ENCODE measurements around the gene C16orf96.

The C16orf96 gene

DNA sequence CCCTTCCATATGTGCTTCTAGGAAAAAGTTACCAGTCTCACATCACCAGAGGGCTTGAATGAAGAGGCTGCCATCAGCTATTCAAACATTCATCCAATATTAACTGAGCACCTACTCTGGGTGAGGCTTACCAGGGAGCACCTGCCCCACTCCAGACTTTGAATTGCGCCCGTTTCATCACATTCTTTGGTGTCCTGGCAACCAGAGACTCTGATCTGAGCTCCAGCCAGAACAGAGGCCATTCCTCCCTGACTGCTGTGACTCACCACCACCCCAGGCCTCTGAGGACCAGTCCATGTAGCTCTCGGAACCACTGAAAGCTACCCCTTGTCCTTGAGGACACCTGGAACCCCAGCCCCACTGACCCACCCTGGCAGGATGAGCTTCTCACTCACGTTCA, at the start of gene C16orf96:
Gene C16orf96 (plus strand): TSS at position 229 of the 400 bp plus-strand sequence. CDS start 150 bp downstream, at position 379.
- no peak for DNase-seq

DNA sequence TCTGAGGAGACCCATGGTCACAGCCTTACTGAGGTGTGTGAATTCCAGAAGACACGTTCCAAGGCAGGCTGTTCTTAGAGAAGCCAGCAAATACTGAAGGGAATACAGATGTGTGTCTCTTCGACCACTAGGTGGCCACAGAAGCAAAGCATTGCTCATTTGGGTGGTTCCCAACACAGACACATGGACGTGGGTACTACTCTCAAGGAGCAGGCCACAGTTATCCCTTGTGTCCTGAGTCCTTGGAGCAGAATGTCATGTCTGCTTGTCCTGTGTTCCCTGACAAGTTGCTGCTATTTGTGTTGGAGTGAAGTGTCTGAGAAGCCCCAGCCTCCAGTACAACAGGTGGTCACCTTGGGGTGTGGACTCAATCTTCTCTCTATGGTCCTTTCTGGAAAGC, 49.7 kb upstream of the C16orf96 start:
- peak; percentile 71 for DNase-seq

DNA sequence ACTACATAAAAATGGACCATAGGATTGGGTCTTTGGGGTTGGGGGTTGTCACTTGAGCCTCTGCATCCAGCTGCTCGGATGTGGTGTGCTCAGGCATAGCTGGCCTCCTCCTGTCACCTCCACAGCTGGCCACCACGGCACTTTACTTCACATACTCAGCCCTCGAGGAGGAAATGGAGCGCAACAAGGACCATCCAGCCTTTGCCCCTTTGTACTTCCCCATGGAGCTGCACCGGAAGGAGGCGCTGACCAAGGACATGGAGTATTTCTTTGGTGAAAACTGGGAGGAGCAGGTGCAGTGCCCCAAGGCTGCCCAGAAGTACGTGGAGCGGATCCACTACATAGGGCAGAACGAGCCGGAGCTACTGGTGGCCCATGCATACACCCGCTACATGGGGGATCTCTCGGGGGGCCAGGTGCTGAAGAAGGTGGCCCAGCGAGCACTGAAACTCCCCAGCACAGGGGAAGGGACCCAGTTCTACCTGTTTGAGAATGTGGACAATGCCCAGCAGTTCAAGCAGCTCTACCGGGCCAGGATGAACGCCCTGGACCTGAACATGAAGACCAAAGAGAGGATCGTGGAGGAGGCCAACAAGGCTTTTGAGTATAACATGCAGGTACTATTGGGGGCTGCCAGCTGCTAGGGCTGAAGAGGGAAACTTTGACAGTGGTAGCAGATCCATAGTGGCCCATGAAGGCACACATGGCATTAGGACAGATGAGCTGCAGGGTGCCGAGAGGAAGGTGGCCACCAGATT, 48.4 kb upstream of the C16orf96 start:
- DNase-seq: no peak

DNA sequence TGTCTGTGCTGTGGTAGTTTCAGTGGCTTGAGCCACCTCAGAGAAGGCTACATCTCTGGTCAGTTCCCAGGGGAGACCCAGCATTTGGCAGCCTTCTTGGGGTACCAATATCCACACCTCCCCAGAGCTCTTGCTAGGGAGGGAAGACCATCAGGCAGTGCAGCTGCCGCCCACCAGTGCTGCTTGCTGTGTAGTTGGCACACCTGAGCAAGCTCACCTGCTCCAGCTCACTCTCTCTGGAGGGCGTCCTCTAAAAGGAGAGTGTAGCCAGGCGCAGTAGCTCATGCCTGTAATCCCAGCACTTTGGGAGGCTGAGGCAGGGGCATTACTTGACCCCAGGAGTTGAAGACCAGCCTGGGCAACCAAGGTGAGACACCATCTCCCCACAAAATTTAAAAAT, 47.3 kb upstream of the C16orf96 start:
- DNase-seq: no peak

DNA sequence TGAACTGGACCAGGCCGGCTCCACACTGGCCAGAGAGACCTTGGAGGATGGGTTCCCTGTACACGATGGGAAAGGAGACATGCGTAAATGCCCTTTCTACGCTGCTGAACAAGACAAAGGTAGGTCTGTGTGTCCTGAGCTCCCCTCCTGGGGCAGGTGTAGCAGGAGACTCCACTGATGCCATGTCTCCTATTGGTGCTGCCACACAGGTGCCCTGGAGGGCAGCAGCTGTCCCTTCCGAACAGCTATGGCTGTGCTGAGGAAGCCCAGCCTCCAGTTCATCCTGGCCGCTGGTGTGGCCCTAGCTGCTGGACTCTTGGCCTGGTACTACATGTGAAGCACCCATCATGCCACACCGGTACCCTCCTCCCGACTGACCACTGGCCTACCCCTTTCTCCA, 46.7 kb upstream of the C16orf96 start:
- no peak for DNase-seq

DNA sequence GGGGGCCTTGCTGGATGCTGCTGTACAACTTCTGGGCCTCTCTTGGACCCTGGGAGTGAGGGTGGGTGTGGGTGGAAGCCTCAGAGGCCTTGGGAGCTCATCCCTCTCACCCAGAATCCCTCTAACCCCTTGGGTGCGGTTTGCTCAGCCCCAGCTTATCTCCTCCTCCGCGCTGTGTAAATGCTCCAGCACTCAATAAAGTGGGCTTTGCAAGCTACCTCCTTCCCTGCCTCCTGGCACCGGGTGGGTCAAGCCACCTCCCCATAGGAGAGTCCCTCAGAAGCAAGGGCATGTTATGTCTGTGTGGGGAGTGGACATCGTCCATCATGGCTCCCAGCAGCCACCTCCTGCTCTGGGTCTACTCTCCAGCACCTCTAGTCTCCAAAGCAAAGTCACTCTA, 46.0 kb upstream of the C16orf96 start:
- DNase-seq: no peak

DNA sequence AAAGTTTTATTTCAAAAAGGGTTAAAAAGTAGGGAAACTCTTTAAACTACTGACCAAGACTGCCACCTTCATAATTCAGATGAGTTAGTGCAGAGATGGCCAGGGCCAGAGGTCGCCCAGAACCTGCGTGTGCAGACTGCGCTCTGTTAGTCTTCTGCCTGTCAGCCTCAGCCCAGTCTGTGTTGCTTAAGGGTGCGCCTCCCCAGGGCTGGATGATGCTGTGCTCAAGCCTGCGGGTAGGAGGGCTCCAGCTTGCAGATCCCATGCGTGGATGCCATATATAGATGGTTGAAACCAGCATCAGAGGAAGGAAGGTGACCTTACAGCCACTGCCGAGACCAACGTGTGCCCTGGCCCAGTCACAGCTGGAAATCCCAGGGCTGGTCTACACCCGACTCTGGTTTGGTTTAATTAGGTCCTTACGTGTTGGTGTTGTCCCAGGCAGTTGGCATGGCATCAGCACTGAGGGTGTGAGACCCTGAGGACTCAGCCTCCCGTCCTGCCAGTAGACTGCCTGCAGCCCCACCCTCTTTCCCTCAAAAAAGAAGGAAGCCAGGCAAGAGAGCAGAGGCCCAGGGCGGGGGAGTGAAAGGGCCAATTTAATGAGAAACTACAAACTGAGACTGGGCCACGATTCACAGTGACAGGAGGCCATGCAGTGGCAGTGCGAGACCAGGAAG, 45.3 kb upstream of the C16orf96 start:
- no peak for DNase-seq

DNA sequence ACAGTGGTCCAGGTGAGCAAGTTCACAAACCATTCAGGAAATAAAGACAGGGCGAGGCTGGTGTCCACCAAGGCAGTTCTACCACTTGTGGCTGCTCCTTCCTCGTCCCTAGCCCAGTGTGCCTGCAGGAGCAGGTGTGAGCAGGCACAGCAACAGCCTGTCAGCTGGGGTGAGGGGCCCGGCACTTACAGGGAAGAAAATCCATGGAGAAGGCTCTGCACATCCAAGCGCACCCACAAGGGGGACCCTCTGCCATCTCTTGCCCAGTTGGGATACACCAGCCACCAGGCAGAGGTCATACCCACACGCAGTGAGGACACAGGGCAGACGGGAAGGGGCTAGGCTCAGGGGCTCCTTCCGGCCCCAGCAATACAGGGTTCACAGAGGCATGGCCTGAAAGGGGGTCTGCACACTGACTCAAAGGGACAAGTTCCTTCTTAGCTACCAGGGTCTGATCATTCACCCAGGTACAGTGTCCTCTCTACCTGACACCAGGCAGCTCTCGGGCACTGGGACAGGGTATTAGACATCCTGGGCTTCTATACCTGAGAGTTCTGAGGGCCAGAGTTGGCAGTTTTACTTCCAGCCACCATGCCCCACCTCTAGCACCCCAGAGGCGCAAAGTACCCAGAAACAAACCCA, 44.6 kb upstream of the C16orf96 start:
- peak; percentile 62 for DNase-seq

DNA sequence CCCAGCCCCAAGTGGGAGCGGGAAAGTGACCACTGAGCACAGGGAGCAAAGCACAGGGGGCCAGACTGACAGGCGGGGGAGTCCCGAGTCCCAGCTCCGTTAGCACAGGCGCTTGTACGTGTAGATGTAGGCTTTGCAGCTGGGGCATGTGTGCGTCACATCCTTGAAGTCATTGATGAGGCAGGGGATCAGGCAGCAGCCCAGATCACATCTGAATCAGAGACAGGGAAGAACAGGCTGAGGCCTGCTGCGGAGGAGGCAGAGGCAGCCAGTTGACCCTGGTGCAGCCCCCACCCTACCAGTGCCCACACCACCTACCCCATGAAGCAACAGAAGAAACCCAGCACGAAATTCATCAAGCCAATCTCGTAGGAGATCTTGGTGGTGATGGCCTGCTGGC, 43.7 kb upstream of the C16orf96 start:
- DNase-seq: no peak

DNA sequence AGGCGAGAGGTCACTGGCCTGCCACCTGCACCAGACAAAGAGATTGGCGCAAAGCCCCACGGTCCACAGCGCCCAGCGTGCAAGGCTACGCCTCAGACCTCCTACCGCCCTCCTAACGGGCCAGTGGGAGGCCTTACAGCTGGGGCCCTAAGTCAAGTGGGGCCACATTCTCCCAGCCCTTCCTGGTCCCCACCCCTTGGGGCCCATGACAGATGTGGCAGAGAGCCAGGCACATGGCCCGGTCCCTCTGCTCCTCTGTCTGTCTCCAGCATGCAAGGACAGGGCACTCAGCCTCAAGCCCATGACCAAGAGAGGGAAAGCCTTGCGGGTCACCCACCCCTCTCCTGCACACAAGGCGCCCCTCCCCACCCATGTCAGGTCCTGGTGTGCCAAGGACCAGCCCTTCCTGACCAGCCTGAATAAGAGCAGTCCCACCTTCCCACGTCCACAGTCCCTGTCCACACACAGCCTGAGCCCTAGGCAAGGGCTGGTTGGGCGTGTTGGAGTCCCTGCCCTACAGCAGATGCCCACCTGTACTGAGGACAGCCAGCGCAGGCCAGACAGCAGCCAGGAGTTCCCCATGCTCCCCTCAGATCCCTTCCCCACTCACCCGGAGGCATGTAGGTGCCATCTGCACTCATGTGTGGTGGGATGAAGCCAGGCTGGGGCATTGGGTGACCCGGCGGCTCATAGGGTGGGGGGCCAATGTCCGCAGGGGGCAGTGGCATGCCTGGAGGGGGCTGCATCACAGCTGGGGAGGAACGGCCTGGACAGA, 42.9 kb upstream of the C16orf96 start:
- DNase-seq: no peak

DNA sequence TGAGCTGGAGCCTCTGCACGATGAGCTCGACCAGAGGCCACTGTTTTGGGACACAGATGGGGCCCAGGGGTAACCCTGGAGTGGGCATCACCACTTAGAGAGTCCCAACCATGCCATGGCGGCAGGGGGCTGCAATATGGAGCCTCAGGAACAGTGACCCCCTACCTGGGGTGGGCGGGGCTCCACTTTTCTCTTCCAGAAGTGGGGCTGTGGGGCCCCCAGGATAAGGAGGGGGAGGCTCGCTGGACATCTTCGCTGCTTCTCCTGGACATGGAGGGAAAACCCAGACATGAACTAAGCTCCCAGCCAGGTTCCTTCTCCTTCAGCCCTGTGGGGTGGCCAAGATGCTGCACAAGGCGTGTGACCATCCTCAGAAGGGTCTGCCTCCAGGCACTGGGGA, 42.3 kb upstream of the C16orf96 start:
- DNase-seq: no peak

DNA sequence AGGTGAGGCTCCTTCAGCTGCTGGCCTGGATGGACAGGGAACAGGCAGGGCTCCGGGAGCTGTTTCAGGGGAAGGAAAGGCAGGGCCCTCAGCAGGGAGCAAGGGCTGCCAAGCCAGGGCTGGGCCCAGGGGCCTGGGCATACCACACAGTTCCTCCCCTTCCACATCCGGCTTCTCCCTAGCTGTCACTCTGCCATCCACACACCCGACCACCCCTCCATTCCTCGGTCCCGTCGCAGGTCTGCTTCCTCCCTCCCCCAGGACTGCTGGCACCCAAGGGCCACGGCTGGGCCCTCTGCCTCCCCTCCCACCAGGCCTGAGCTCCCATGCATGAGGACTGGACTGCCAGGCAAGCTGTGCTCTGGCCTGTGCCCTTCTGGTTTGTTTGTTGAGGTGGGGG, 41.5 kb upstream of the C16orf96 start:
- no peak for DNase-seq

DNA sequence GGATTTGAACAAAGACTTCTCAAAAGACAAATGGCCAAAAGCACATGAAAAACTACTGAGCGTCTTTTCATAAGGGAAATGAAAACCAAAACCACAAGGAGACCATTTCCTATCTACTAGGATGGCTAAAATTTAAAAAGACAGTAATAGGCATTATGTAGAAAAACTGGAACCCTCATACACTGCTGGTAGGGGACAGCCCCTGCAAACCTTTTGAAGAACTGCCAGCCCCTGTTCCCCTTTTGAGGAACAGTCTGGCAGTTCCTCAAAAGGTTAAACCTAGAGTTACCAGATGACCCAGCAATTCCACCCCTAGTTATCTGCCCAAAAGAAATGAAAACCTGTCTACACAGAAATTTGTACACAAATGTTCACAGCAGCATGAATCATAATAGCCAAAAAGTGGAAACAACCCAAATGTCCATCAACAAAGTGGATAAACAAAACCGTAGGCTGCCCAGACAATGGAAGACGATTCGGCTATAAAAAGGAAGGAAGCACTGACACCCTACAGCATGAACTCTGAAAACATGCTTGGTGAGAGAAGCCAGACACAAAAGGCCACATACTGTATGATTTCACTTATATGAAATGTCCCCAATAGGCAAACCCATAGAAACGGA, 40.4 kb upstream of the C16orf96 start:
- no peak for DNase-seq

DNA sequence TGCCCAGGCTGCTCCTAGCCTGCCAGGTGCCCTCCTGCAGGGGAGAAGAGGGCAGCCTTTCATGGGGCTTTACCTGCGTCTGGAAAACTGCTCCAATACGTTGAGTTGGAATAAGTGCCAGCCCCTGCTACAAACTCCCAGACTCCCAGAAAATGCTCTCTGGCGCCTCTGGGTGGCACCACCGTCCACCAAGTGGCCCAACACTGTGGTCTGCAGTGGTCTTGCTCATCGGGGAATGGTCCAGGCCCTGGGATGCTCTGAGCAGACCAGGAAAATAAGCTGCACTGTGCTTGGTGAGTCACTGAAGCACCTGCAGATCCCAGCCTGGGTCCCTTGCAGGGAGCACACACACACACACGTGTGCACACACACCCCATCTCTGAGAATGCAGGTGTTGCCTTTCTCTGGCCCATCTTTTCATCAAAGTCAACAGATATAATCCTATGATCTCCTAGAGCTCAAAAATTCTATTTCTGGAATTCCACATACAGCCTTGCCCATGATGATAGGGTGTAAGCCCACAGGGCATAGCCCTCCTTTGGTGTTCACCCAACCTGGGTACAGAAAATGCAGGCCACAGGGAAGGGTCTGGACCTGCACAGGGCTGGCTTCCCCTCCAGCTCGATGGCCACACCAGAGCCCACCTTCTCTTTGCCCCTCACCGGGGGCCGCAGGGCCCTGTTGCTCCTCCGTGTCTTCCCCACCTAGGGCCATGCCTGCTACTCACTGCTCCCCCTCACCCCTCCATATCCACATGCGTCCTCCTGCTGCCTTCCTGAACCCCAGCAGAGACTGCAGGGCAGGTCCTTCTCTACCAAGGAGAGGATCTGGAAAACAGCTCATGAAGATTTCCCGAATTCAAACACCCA, 38.1 kb upstream of the C16orf96 start:
- DNase-seq: no peak

DNA sequence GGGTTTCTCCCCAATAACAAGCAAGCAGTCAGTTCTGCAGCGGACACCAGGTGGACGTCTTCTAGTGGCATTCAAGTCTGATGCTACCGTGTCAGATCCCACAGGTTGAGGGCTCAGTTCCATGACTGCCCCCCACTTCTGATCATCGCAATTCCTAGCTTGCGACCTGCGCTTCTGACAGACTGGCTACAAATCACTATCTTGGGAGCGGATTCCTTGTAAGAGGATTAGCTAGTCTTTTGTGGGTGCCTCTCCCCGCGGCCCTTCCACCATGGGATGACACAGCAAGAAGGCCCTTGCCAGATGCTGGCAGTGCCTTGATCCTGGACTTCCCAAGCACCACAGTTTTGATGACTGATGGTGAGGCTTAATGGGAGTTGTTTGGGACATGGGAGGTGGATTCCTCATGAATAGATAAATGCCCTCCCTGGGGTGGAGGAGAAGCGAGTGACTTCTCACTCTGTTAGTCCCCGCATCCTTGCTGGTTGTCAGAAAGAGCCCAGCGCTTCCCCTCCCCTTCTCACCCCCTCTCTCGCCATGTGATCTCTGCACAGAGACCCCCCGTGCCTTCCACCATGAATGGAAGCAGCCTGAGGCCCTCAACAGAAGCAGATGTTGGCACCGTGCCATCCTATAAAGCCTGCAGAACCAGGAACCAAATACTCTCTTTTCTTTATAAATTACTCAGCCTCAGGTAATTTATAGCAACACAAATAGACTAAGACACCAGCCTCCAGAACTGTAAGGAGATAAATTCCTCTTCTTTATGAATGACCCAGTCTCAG, 36.7 kb upstream of the C16orf96 start:
- no peak for DNase-seq

DNA sequence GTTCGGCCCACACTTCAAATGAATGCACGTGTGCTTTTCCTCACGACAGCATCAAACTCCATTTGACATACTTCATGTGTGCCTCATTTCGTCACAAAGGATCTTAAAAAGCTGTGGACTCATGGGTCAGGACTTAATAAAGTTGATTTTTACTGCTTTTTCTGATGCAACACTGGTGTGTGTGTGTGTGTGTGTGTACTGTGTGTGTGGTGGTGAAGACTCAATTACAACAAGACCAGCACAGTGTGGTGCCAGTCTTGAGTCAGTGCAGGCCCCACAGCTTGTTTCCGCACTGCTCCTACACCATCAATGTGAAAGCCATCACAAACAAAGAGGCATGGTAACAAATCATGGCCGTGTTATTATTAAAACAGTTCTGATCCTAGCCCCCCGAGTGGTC, 35.2 kb upstream of the C16orf96 start:
- DNase-seq: no peak

DNA sequence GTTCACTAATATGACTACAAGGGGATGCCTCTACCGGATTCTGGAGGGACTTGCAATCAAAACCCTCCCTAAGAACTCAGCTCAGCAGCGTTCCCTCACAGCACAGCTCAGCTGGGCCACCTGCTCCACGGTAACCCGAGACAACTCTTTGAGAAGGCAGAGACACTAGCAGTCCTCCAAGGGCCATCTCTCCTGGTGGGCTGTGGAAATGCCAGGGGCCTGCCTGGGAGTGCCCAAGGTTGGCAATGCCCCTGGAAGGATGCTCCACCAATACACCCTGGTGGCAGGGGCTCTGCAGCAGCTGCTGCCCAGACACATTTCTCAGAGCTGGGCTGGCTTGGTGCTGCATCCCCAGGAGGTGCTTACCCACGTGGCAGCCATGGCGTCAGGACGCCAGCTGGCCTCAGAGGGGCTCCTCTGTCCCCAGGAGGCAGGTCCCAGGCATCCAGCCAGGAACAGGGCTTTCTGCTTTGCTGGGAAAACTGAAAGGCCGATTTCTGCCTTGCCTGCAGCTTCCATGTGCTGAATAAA, 34.0 kb upstream of the C16orf96 start:
- DNase-seq: peak; percentile 63

DNA sequence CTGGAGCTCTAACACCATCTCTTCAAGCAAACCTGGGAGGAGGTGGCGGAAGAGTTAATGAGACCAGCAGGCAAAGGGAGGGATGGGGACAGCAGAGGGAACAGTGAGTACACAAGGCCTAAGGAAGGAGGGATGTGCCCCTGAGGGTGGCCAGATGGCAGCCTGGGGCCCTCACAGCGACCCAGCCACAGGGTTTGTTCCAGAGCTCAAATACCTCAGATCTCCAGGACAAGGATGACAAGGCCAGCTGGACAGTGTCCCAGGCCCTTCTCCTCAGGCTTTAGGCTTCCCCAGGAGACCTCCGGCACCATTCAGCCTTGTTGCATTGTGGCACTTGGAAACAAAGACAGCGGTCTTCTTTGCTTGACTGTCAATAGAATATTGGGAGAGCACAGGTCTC, 32.5 kb upstream of the C16orf96 start:
- DNase-seq: no peak

DNA sequence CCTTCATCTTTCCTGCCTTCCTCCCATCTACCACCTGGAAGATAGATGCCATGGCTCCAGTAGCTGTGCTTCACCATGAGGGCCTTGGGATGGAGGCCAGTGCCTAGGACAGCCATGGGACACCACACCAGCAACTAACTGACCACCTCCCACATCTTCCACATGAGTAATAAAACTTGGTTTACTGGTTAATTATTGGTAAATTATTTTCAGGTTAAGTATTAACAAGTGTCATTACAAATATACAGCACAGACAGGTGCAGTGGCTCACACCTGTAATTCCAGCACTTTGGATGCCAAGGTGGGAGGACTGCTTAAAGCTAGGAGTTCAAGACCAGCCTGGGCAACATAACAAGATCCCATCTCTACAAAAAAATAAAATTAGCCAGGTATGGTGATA, 31.6 kb upstream of the C16orf96 start:
- no peak for DNase-seq

DNA sequence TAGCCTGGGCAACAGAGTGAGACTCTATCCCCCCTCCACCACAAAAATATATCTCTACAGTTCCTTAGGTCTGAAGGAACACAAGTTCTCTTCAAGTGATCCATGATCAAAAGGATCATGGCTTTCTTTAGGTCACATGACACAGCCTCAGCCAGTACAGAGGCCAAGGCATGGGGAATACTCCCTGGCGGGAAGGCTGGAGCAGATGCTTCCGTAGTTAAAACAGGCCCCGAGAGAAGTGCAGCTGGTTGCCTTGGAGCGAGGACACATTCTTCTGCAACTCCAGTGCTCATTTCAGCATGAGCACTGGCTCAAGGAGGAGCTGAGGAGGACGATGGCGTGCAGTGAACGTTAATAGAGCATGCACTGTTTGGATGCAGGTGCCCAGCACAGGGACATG, 31.1 kb upstream of the C16orf96 start:
- no peak for DNase-seq

Data from left hindlimb (tissue), 1 donor.